ENCODE measurements around the gene IFI16. TPM values are rescaled to one million over a fixed set of nuclear protein-coding genes. Genes with fewer than 3 reads are reported as not detected.
"Not testable (repeated sequence)": the region's sequence is repeated elsewhere in the genome, so short reads cannot be mapped to it uniquely, and the experiment has no call there.

Gene IFI16
- total RNA-seq, 3 donors from 2014 or later (not counting 1 experiment from before 2014, with no cell fraction given): 141 to 218 (median 151) TPM

GRCh38 chr1:159000070-159000409 lies 9.7 kb upstream of the IFI16 start:
- no peak for TF ChIP-seq CTCF (IDR thresholded peaks at IDR 0.05)
- no peaks in the 10 kb centered on the region for H3K9me3 Mint-ChIP-seq
- peaks cover 14% of the 10 kb centered on the region for H3K4me1 ChIP-seq (ENCODE audit: control insufficient read depth, insufficient read depth, low read length)
- no peak for ATAC-seq
- peak overlapping the region; percentile 39 to 74 for H3K27ac Mint-ChIP-seq
- peaks cover 7% of the 10 kb centered on the region for H3K36me3 ChIP-seq (ENCODE audit: control insufficient read depth, insufficient read depth, low read length)
- H3K36me3 Mint-ChIP-seq: no peaks in the 10 kb centered on the region
- H3K4me1 Mint-ChIP-seq: peaks cover 40 to 47% of the 10 kb centered on the region in 2 donors
- H3K27me3 Mint-ChIP-seq (ENCODE audit: low read depth in 2 of 2): no peaks in the 10 kb centered on the region
- H3K9me3 ChIP-seq (ENCODE audit: control insufficient read depth, insufficient read depth, low read length): no peaks in the 10 kb centered on the region
- intact Hi-C loops (cut with micrococcal nuclease): no loop called here
- WGBS (ENCODE audit: insufficient coverage): 88% methylated on average over 5 of the region's 6 CpGs
- H3K27ac ChIP-seq (ENCODE audit: low read length): no peak overlapping the region
- H3K27me3 ChIP-seq (ENCODE audit: control insufficient read depth, insufficient read depth, low read length): no peaks in the 10 kb centered on the region
- no peak for DNase-seq
- no peak overlapping the region for H3K4me3 Mint-ChIP-seq
- H3K4me3 ChIP-seq (ENCODE audit: low read length): no peak overlapping the region

- ATAC-seq (no peak), DNase-seq (no peak)
- Histone ChIP-seq H3K27me3 (ENCODE audit: control insufficient read depth, insufficient read depth, low read length) (no peaks in the 10 kb centered on the region), H3K27ac (ENCODE audit: low read length) (no peak overlapping the region), H3K4me1 (ENCODE audit: control insufficient read depth, insufficient read depth, low read length) (peaks cover 15% of the 10 kb centered on the region), H3K9me3 (ENCODE audit: control insufficient read depth, insufficient read depth, low read length) (no peaks in the 10 kb centered on the region), H3K36me3 (ENCODE audit: control insufficient read depth, insufficient read depth, low read length) (peaks cover 7% of the 10 kb centered on the region), H3K4me3 (ENCODE audit: low read length) (no peak overlapping the region)
- peak overlapping the region; percentile 39 to 74 for H3K27ac Mint-ChIP-seq
- no peak overlapping the region for H3K4me3 Mint-ChIP-seq
- no peak for TF ChIP-seq CTCF (IDR thresholded peaks at IDR 0.05)
- no peaks in the 10 kb centered on the region for H3K27me3 Mint-ChIP-seq (ENCODE audit: low read depth in 2 of 2)
- no peaks in the 10 kb centered on the region for H3K36me3 Mint-ChIP-seq
- 100% methylated on average over 1 of the region's 1 CpG for WGBS (ENCODE audit: insufficient coverage)
- H3K4me1 Mint-ChIP-seq: peaks cover 38 to 46% of the 10 kb centered on the region in 2 donors
- H3K9me3 Mint-ChIP-seq: no peaks in the 10 kb centered on the region
- intact Hi-C loops (cut with micrococcal nuclease): no loop called here
Observed at GRCh38 chr1:159000625-159001024, 9.1 kb upstream of the IFI16 start.

GRCh38 chr1:159005161-159005560 lies 4.5 kb upstream of the IFI16 start:
- no peak overlapping the region for H3K4me3 ChIP-seq (ENCODE audit: low read length)
- H3K4me1 ChIP-seq (ENCODE audit: control insufficient read depth, insufficient read depth, low read length): peaks cover 21% of the 10 kb centered on the region
- Mint-ChIP-seq H3K4me1 (peaks cover 51 to 54% of the 10 kb centered on the region in 2 donors), H3K4me3 (no peak overlapping the region), H3K27me3 (ENCODE audit: low read depth in 2 of 2) (no peaks in the 10 kb centered on the region), H3K9me3 (no peaks in the 10 kb centered on the region), H3K27ac (peak overlapping the region; percentile 94 to 95), H3K36me3 (peaks cover 3% of the 10 kb centered on the region)
- no peak for TF ChIP-seq CTCF (IDR thresholded peaks at IDR 0.05)
- DNase-seq (no peak), ATAC-seq (no peak)
- no peaks in the 10 kb centered on the region for H3K9me3 ChIP-seq (ENCODE audit: control insufficient read depth, insufficient read depth, low read length)
- intact Hi-C loops (cut with micrococcal nuclease): no loop called here
- no peaks in the 10 kb centered on the region for H3K27me3 ChIP-seq (ENCODE audit: control insufficient read depth, insufficient read depth, low read length)
- peaks cover under 1% of the 10 kb centered on the region for H3K36me3 ChIP-seq (ENCODE audit: control insufficient read depth, insufficient read depth, low read length)
- H3K27ac ChIP-seq (ENCODE audit: low read length): no peak overlapping the region

- Histone ChIP-seq H3K4me3 (ENCODE audit: low read length) (no peak overlapping the region), H3K27me3 (ENCODE audit: control insufficient read depth, insufficient read depth, low read length) (no peaks in the 10 kb centered on the region), H3K27ac (ENCODE audit: low read length) (no peak overlapping the region), H3K4me1 (ENCODE audit: control insufficient read depth, insufficient read depth, low read length) (peaks cover 21% of the 10 kb centered on the region), H3K9me3 (ENCODE audit: control insufficient read depth, insufficient read depth, low read length) (no peaks in the 10 kb centered on the region), H3K36me3 (ENCODE audit: control insufficient read depth, insufficient read depth, low read length) (no peaks in the 10 kb centered on the region)
- Mint-ChIP-seq H3K27me3 (ENCODE audit: low read depth in 2 of 2) (no peaks in the 10 kb centered on the region), H3K9me3 (no peaks in the 10 kb centered on the region), H3K27ac (peak overlapping the region; percentile 94 to 95), H3K4me1 (peaks cover 50 to 58% of the 10 kb centered on the region in 2 donors), H3K36me3 (peaks cover 8% of the 10 kb centered on the region), H3K4me3 (no peak overlapping the region)
- 67% methylated on average over 6 of the region's 6 CpGs for WGBS (ENCODE audit: insufficient coverage)
- TF ChIP-seq CTCF (IDR thresholded peaks at IDR 0.05): no peak
- ATAC-seq: no peak
- intact Hi-C loops (cut with micrococcal nuclease): no loop called here
- DNase-seq: no peak
Observed at GRCh38 chr1:159005676-159006075, 4.0 kb upstream of the IFI16 start.

- H3K4me3 ChIP-seq (ENCODE audit: low read length); H3K9me3 Mint-ChIP-seq; ATAC-seq; H3K36me3 ChIP-seq (ENCODE audit: control insufficient read depth, insufficient read depth, low read length); H3K27me3 ChIP-seq (ENCODE audit: control insufficient read depth, insufficient read depth, low read length); H3K27me3 Mint-ChIP-seq (ENCODE audit: low read depth in 2 of 2); DNase-seq; intact Hi-C loops (cut with micrococcal nuclease); H3K27ac ChIP-seq (ENCODE audit: low read length); H3K9me3 ChIP-seq (ENCODE audit: control insufficient read depth, insufficient read depth, low read length); H3K36me3 Mint-ChIP-seq: not testable (repeated sequence)
- peak overlapping the region; percentile 29 for H3K4me3 Mint-ChIP-seq
- H3K27ac Mint-ChIP-seq: peak overlapping the region; percentile 94 to 95
- H3K4me1 Mint-ChIP-seq: peaks cover 49 to 58% of the 10 kb centered on the region in 2 donors
- 98% methylated on average over 8 of the region's 11 CpGs for WGBS (ENCODE audit: insufficient coverage)
- peaks cover 21% of the 10 kb centered on the region for H3K4me1 ChIP-seq (ENCODE audit: control insufficient read depth, insufficient read depth, low read length)
Observed at GRCh38 chr1:159006210-159006807, 3.4 kb upstream of the IFI16 start.

Data from natural killer cell (primary cell).